NB4 (cell line): ENCODE measurements around the gene LPCAT1.

ENCODE experiments used
- DNase-seq: peaks from one replicate; pipeline ENCODE4 v3.0.0; 2010; ENCODE audit warnings: low read depth
- H3K4me3 ChIP-seq: one replicate; pipeline ENCODE4 v1.5.1; 2011; ENCODE audit warnings: mild to moderate bottlenecking, low read depth, low read length, moderate library complexity
- CTCF ChIP-seq: IDR thresholded peaks from one replicate; pipeline ENCODE4 v1.5.1; 2012; ENCODE audit warnings: low read depth, low read length
- MAX ChIP-seq: IDR thresholded peaks from 2 replicates; pipeline ENCODE4 v1.6.1; 2011; ENCODE audit warnings: low read depth, low read length
- MYC ChIP-seq: IDR thresholded peaks from 2 replicates; pipeline ENCODE4 v1.6.1; 2011; ENCODE audit warnings: low read depth, low read length
- POLR2A ChIP-seq: IDR thresholded peaks from 2 replicates; pipeline ENCODE4 v1.6.1; 2011; ENCODE audit warnings: mild to moderate bottlenecking; ENCODE audit not compliant: insufficient read length; ENCODE audit errors: extremely low read depth

LPCAT1 gene

GRCh38 chr5:1453613-1454012, 70.1 kb downstream of the LPCAT1 start:
- DNase-seq = no peak
- H3K4me3 ChIP-seq = no peak overlapping the region
- TF ChIP-seq MYC = no peak
- TF ChIP-seq POLR2A = no peak
- TF ChIP-seq CTCF = no peak
- no peak for TF ChIP-seq MAX

- no peak for DNase-seq
- H3K4me3 ChIP-seq = no peak overlapping the region
- TF ChIP-seq POLR2A = no peak
Observed at GRCh38 chr5:1449081-1449630, 74.6 kb downstream of the LPCAT1 start.

GRCh38 chr5:1448511-1449011, 75.2 kb downstream of the LPCAT1 start:
- TF ChIP-seq MYC = no peak
- TF ChIP-seq MAX = no peak
- no peak for TF ChIP-seq POLR2A
- TF ChIP-seq CTCF = no peak
- DNase-seq = no peak
- no peak overlapping the region for H3K4me3 ChIP-seq

- DNase-seq = no peak
- TF ChIP-seq MYC (no peak), MAX (no peak), POLR2A (no peak), CTCF (no peak)
- H3K4me3 ChIP-seq = no peak overlapping the region
Observed at GRCh38 chr5:1447671-1448361, 75.9 kb downstream of the LPCAT1 start.

- TF ChIP-seq MAX (no peak), CTCF (no peak), POLR2A (no peak), MYC (no peak)
- no peak overlapping the region for H3K4me3 ChIP-seq
- DNase-seq = no peak
Observed at GRCh38 chr5:1446602-1447343, 77.0 kb downstream of the LPCAT1 start.
